Measurements from ENCODE around the gene DENND1A. TPM values are rescaled to one million over a fixed set of nuclear protein-coding genes. Genes with fewer than 3 reads are reported as not detected.

The DENND1A gene
- total RNA-seq, 1 donor from 2014 or later = 12.7 TPM

DNA sequence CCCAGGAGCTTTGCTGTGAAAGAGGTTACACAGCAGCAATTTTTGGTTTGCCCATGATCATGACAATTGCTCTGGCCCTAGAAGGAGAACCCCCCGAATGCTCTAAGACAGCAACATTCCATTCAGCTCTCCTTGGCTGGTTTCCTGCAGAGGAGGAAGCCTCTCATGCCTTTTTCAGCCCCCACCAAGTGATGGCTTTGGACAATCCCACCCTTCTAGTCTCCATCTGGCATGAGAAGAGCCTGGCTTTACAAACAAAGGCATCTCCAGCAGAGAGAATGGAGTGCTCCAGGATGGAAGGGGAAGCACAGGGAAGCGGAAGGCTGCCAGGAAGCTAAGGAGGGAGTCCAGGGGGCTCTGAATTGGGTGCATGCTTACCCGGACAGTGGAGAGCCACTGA lies 475.6 kb downstream of the DENND1A start:
- no peak overlapping the region for H3K27ac ChIP-seq (ENCODE audit: low read depth, low read length)
- Mint-ChIP-seq H3K4me3 (ENCODE audit: unreplicated experiment) (no peak overlapping the region), H3K27ac (ENCODE audit: unreplicated experiment) (no peak overlapping the region), H3K9me3 (ENCODE audit: unreplicated experiment) (no peaks in the 10 kb centered on the region), H3K27me3 (ENCODE audit: low read depth, unreplicated experiment) (no peaks in the 10 kb centered on the region), H3K36me3 (ENCODE audit: low read depth, unreplicated experiment) (peaks cover 8% of the 10 kb centered on the region), H3K4me1 (ENCODE audit: low read depth, unreplicated experiment) (no peaks in the 10 kb centered on the region)
- no peaks in the 10 kb centered on the region for H3K79me2 ChIP-seq (ENCODE audit: insufficient read depth, low read length)
- no peaks in the 10 kb centered on the region for H3K27me3 ChIP-seq (ENCODE audit: insufficient read depth, low read length)
- no peak overlapping the region for H2AFZ ChIP-seq (ENCODE audit: low read depth, low read length)
- no peaks in the 10 kb centered on the region for H3K4me1 ChIP-seq (ENCODE audit: insufficient read depth, low read length)
- no peak overlapping the region for H3K4me2 ChIP-seq (ENCODE audit: low read length)
- H3K9me3 ChIP-seq (ENCODE audit: insufficient read depth, low read depth, low read length) = no peaks in the 10 kb centered on the region
- TF ChIP-seq, protein P1, sequence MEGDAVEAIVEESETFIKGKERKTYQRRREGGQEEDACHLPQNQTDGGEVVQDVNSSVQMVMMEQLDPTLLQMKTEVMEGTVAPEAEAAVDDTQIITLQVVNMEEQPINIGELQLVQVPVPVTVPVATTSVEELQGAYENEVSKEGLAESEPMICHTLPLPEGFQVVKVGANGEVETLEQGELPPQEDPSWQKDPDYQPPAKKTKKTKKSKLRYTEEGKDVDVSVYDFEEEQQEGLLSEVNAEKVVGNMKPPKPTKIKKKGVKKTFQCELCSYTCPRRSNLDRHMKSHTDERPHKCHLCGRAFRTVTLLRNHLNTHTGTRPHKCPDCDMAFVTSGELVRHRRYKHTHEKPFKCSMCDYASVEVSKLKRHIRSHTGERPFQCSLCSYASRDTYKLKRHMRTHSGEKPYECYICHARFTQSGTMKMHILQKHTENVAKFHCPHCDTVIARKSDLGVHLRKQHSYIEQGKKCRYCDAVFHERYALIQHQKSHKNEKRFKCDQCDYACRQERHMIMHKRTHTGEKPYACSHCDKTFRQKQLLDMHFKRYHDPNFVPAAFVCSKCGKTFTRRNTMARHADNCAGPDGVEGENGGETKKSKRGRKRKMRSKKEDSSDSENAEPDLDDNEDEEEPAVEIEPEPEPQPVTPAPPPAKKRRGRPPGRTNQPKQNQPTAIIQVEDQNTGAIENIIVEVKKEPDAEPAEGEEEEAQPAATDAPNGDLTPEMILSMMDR (IDR thresholded peaks at IDR 0.05; ENCODE audit: insufficient read depth, low read depth, low read length) = no peak
- TF ChIP-seq EZH2 (IDR thresholded peaks at IDR 0.05; ENCODE audit: insufficient read depth, low read length) = no peak
- H3K9ac ChIP-seq (ENCODE audit: low read length) = no peak overlapping the region
- DNase-seq (ENCODE audit: low read depth) = no peak
- H4K20me1 ChIP-seq (ENCODE audit: insufficient read depth, low read length) = no peaks in the 10 kb centered on the region
- FAIRE-seq = no peak
- no peak overlapping the region for H3K4me3 ChIP-seq (ENCODE audit: insufficient read depth, low read depth, low read length)
- no peaks in the 10 kb centered on the region for H3K36me3 ChIP-seq (ENCODE audit: insufficient read depth, low read length)

- FAIRE-seq = no peak
- no peak overlapping the region for H3K27ac ChIP-seq (ENCODE audit: low read depth, low read length)
- H2AFZ ChIP-seq (ENCODE audit: low read depth, low read length) = no peak overlapping the region
- no peaks in the 10 kb centered on the region for H3K4me1 Mint-ChIP-seq (ENCODE audit: low read depth, unreplicated experiment)
- no peak overlapping the region for H3K4me2 ChIP-seq (ENCODE audit: low read length)
- no peaks in the 10 kb centered on the region for H3K9me3 Mint-ChIP-seq (ENCODE audit: unreplicated experiment)
- H3K27me3 Mint-ChIP-seq (ENCODE audit: low read depth, unreplicated experiment) = no peaks in the 10 kb centered on the region
- H4K20me1 ChIP-seq (ENCODE audit: insufficient read depth, low read length) = no peaks in the 10 kb centered on the region
- H3K4me1 ChIP-seq (ENCODE audit: insufficient read depth, low read length) = no peaks in the 10 kb centered on the region
- H3K9me3 ChIP-seq (ENCODE audit: insufficient read depth, low read depth, low read length) = no peaks in the 10 kb centered on the region
- TF ChIP-seq EZH2 (IDR thresholded peaks at IDR 0.05; ENCODE audit: insufficient read depth, low read length) = no peak
- TF ChIP-seq, protein P1 (IDR thresholded peaks at IDR 0.05; ENCODE audit: insufficient read depth, low read depth, low read length) = no peak
- no peak overlapping the region for H3K27ac Mint-ChIP-seq (ENCODE audit: unreplicated experiment)
- H3K4me3 Mint-ChIP-seq (ENCODE audit: unreplicated experiment) = no peak overlapping the region
- DNase-seq (ENCODE audit: low read depth) = no peak
- H3K36me3 ChIP-seq (ENCODE audit: insufficient read depth, low read length) = no peaks in the 10 kb centered on the region
- H3K79me2 ChIP-seq (ENCODE audit: insufficient read depth, low read length) = no peaks in the 10 kb centered on the region
- no peak overlapping the region for H3K4me3 ChIP-seq (ENCODE audit: insufficient read depth, low read depth, low read length)
- no peaks in the 10 kb centered on the region for H3K27me3 ChIP-seq (ENCODE audit: insufficient read depth, low read length)
- peaks cover 8% of the 10 kb centered on the region for H3K36me3 Mint-ChIP-seq (ENCODE audit: low read depth, unreplicated experiment)
- no peak overlapping the region for H3K9ac ChIP-seq (ENCODE audit: low read length)
These were observed 476.1 kb downstream of the DENND1A start for GRCh38 chr9:123453831-123454321.

- FAIRE-seq (no peak), DNase-seq (ENCODE audit: low read depth) (no peak)
- H3K4me3 ChIP-seq (ENCODE audit: insufficient read depth, low read depth, low read length) = no peak overlapping the region
- H3K4me1 ChIP-seq (ENCODE audit: insufficient read depth, low read length) = no peaks in the 10 kb centered on the region
- no peak overlapping the region for H3K4me2 ChIP-seq (ENCODE audit: low read length)
- no peaks in the 10 kb centered on the region for H3K36me3 ChIP-seq (ENCODE audit: insufficient read depth, low read length)
- no peaks in the 10 kb centered on the region for H3K9me3 ChIP-seq (ENCODE audit: insufficient read depth, low read depth, low read length)
- no peaks in the 10 kb centered on the region for H3K27me3 Mint-ChIP-seq (ENCODE audit: low read depth, unreplicated experiment)
- H4K20me1 ChIP-seq (ENCODE audit: insufficient read depth, low read length) = no peaks in the 10 kb centered on the region
- no peak overlapping the region for H2AFZ ChIP-seq (ENCODE audit: low read depth, low read length)
- no peak overlapping the region for H3K27ac Mint-ChIP-seq (ENCODE audit: unreplicated experiment)
- H3K4me1 Mint-ChIP-seq (ENCODE audit: low read depth, unreplicated experiment) = no peaks in the 10 kb centered on the region
- no peaks in the 10 kb centered on the region for H3K27me3 ChIP-seq (ENCODE audit: insufficient read depth, low read length)
- H3K4me3 Mint-ChIP-seq (ENCODE audit: unreplicated experiment) = no peak overlapping the region
- peaks cover 8% of the 10 kb centered on the region for H3K36me3 Mint-ChIP-seq (ENCODE audit: low read depth, unreplicated experiment)
- no peak overlapping the region for H3K27ac ChIP-seq (ENCODE audit: low read depth, low read length)
- TF ChIP-seq, protein P1 (IDR thresholded peaks at IDR 0.05; ENCODE audit: insufficient read depth, low read depth, low read length) = no peak
- no peak for TF ChIP-seq EZH2 (IDR thresholded peaks at IDR 0.05; ENCODE audit: insufficient read depth, low read length)
- H3K79me2 ChIP-seq (ENCODE audit: insufficient read depth, low read length) = no peaks in the 10 kb centered on the region
- no peak overlapping the region for H3K9ac ChIP-seq (ENCODE audit: low read length)
- no peaks in the 10 kb centered on the region for H3K9me3 Mint-ChIP-seq (ENCODE audit: unreplicated experiment)
These were observed 476.8 kb downstream of the DENND1A start for GRCh38 chr9:123453076-123453667.

Data from astrocyte (in vitro differentiated cells and primary cell).